ENCODE measurements around the gene AIMP1.

- TF ChIP-seq GATA2 (IDR thresholded peaks at IDR 0.05; ENCODE audit: low read depth, low read length) = no peak
- TF ChIP-seq GATA3 (IDR thresholded peaks at IDR 0.05; ENCODE audit: low read depth, low read length) = no peak
Observed at GRCh38 chr4:106318511-106318910, 2.2 kb downstream of the AIMP1 start.

Measured in SH-SY5Y (cell line).